Liver (tissue), 9 donors: ENCODE measurements around the gene ZNF799. TPM values are rescaled to one million over a fixed set of nuclear protein-coding genes. Genes with fewer than 3 reads are reported as not detected.

ENCODE experiments used
- DNase-seq: peaks from one replicate; pipeline ENCODE4 v3.0.0-alpha.2; 2017; ENCODE audit warnings: low spot score
- H3K27ac ChIP-seq, 2 donors: one replicate each; pipeline ENCODE4 v1.7.0; 2013; ENCODE audit warnings: inconsistent platforms in 2 of 2, low read length in 2 of 2, control low read depth in 1 of 2, low read depth in 1 of 2, mild to moderate bottlenecking in 1 of 2
- H3K27me3 ChIP-seq, 4 donors: one replicate each; pipeline versions ENCODE4 v1.6.1 to v1.7.0; 2013; ENCODE audit warnings: low read length in 3 of 4, inconsistent platforms in 1 of 4, mild to moderate bottlenecking in 1 of 4, moderate library complexity in 1 of 4; ENCODE audit not compliant: control insufficient read depth in 4 of 4, insufficient read depth in 4 of 4
- H3K36me3 ChIP-seq, 4 donors: one replicate each; pipeline versions ENCODE4 v1.6.1 to v1.7.0; 2013; ENCODE audit warnings: low read length in 3 of 4, mild to moderate bottlenecking in 3 of 4, low read depth in 1 of 4, moderate library complexity in 1 of 4; ENCODE audit not compliant: control insufficient read depth in 4 of 4, insufficient read depth in 3 of 4
- H3K4me1 ChIP-seq, 4 donors: one replicate each; pipeline versions ENCODE4 v1.6.1 to v1.7.0; 2013; ENCODE audit warnings: low read length in 3 of 4, mild to moderate bottlenecking in 3 of 4, moderate library complexity in 1 of 4; ENCODE audit not compliant: control insufficient read depth in 4 of 4, insufficient read depth in 4 of 4
- H3K4me3 ChIP-seq, 3 donors: one replicate each; pipeline versions ENCODE4 v1.6.1 to v1.7.0; 2013; ENCODE audit warnings: low read length in 3 of 3, control low read depth in 1 of 3, low read depth in 1 of 3, mild to moderate bottlenecking in 1 of 3
- H3K9ac ChIP-seq, 2 donors: one replicate each; pipeline ENCODE4 v1.7.0; 2013; ENCODE audit warnings: low read length in 2 of 2, mild to moderate bottlenecking in 2 of 2, moderate library complexity in 2 of 2, control low read depth in 1 of 2, low read depth in 1 of 2
- H3K9me3 ChIP-seq, 4 donors: one replicate each; pipeline versions ENCODE4 v1.6.1 to v1.7.0; 2013; ENCODE audit warnings: low read length in 3 of 4; ENCODE audit not compliant: control insufficient read depth in 4 of 4
- EGR1 ChIP-seq, 2 donors: IDR thresholded peaks; 2 replicates each; pipeline ENCODE4 v1.6.1; 2016 to 2018; ENCODE audit warnings: antibody characterized with exemption in 2 of 2, low read depth in 2 of 2
- FOXA1 ChIP-seq: IDR thresholded peaks from 2 replicates; pipeline ENCODE4 v1.6.1; 2016; ENCODE audit warnings: antibody characterized with exemption
- FOXA2 ChIP-seq: IDR thresholded peaks from 2 replicates; pipeline ENCODE4 v1.6.1; 2016; ENCODE audit warnings: antibody characterized with exemption
- GABPA ChIP-seq, 2 donors: IDR thresholded peaks in 1 of 2; conservative IDR thresholded peaks in 1 of 2; 2 replicates each; pipeline ENCODE4 v1.6.1; 2016; ENCODE audit warnings: antibody characterized with exemption in 2 of 2, mild to moderate bottlenecking in 1 of 2, moderate library complexity in 1 of 2
- HNF4A ChIP-seq, 2 donors: conservative IDR thresholded peaks; 2 replicates each; pipeline ENCODE4 v1.6.1; 2016; ENCODE audit warnings: antibody characterized with exemption in 2 of 2, mild to moderate bottlenecking in 2 of 2
- HNF4G ChIP-seq: IDR thresholded peaks from 2 replicates; pipeline ENCODE4 v1.6.1; 2016; ENCODE audit warnings: antibody characterized with exemption
- JUND ChIP-seq, 2 donors: IDR thresholded peaks; 2 replicates each; pipeline ENCODE4 v1.6.1; 2016; ENCODE audit warnings: antibody characterized with exemption in 2 of 2
- NR2F2 ChIP-seq: IDR thresholded peaks from 2 replicates; pipeline ENCODE4 v1.6.1; 2016; ENCODE audit warnings: antibody characterized with exemption
- RAD21 ChIP-seq, 2 donors: IDR thresholded peaks; 2 replicates each; pipeline ENCODE4 v1.6.1; 2016; ENCODE audit warnings: antibody characterized with exemption in 2 of 2, mild to moderate bottlenecking in 2 of 2
- RXRA ChIP-seq, 2 donors: IDR thresholded peaks; 2 replicates each; pipeline ENCODE4 v1.6.1; 2017 to 2018; ENCODE audit warnings: antibody characterized with exemption in 2 of 2, mild to moderate bottlenecking in 1 of 2
- SP1 ChIP-seq: IDR thresholded peaks from 2 replicates; pipeline ENCODE4 v1.6.1; 2018; ENCODE audit warnings: antibody characterized with exemption, mild to moderate bottlenecking
- TAF1 ChIP-seq: conservative IDR thresholded peaks from 2 replicates; pipeline ENCODE4 v1.6.1; 2016; ENCODE audit warnings: antibody characterized with exemption, mild to moderate bottlenecking
- YY1 ChIP-seq: IDR thresholded peaks from 2 replicates; pipeline ENCODE4 v1.6.1; 2016; ENCODE audit warnings: antibody characterized with exemption, mild to moderate bottlenecking
- WGBS: extraction: QIAGEN DNeasy Blood & Tissue Kit; methylation state at CpG from one replicate; pipeline ENCODE4 v1.1.7; 2013; 5-methylcytosine and 5-hydroxymethylcytosine counted together
- polyA plus RNA-seq, 2 donors: library from polyadenylated mRNA; stranded (reverse) in 1 of 2; unstranded in 1 of 2; fragments of 200-250 nt in 1 of 2; fragments of >200 nt in 1 of 2; fragmentation: Nextera tagmentation in 1 of 2; extraction: Ambion mirVana in 1 of 2; gene quantifications; one replicate each; pipeline versions ENCODE4 v1.2.1 to v1.2.3, GENCODE V29; 2013 to 2015
- total RNA-seq, 2 donors: library from RNA; depleted of rRNA; stranded (reverse); fragments of >200 nt; gene quantifications; one replicate each; pipeline ENCODE4 v1.2.3, GENCODE V29; 2014
- TF ChIP-seq, protein P1 (sequence below): IDR thresholded peaks from 2 replicates; pipeline ENCODE4 v1.6.1; 2016; ENCODE audit warnings: antibody characterized with exemption
- TF ChIP-seq, protein P2 (sequence below): IDR thresholded peaks from 2 replicates; pipeline ENCODE4 v1.6.1; 2016; ENCODE audit warnings: antibody characterized with exemption
- TF ChIP-seq, protein P3 (sequence below): IDR thresholded peaks from 2 replicates; pipeline ENCODE4 v1.6.1; 2016; ENCODE audit warnings: antibody characterized with exemption, mild to moderate bottlenecking
- TF ChIP-seq, protein P4 (sequence below): IDR thresholded peaks from 2 replicates; pipeline ENCODE4 v1.6.1; 2016; ENCODE audit warnings: antibody characterized with exemption
- TF ChIP-seq, protein P5 (sequence below): fragments of 150-350 bp; IDR thresholded peaks from 2 replicates; pipeline ENCODE4 v1.5.1; 2017; ENCODE audit warnings: improper control_type of control experiment, low read depth, low read length; ENCODE audit not compliant: missing input control
- donor health status: healthy.
- donor health status: healthy.
- donor health status: healthy.
- donor health status: healthy.
- donor health status: healthy.

The ZNF799 gene
- total and polyA plus RNA-seq, 4 donors: 1.6 to 5.3 (median 2.5) TPM

DNA sequence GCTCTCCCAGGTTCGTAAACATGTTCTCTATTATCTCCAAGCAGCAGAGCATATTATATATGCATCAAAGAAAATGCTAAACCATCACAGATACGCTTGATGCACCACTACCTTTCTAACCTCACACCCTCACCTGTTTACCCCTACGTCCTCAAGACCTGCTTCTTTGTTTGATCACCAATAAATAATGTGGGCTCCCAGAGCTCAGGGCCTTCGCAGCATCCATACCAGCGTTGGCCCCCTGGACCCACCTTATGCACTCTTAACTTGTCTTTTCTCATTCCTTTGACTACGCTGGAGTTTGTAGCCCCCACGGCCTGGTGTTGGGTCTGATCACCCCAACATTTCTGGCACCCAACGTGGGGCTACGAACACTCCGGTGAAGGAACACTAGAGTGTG, 49.8 kb upstream of the ZNF799 start:
- peaks cover 10 to 36% (median 13%) of the 10 kb centered on the region in 4 donors for H3K9me3 ChIP-seq
- TF ChIP-seq, protein P1, sequence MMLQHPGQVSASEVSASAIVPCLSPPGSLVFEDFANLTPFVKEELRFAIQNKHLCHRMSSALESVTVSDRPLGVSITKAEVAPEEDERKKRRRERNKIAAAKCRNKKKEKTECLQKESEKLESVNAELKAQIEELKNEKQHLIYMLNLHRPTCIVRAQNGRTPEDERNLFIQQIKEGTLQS: no peak
- TF ChIP-seq FOXA1: no peak
- no peak for DNase-seq
- H3K4me1 ChIP-seq: no peaks in the 10 kb centered on the region
- peak overlapping the region in 1 of 3 donors; percentile 9 for H3K4me3 ChIP-seq
- 87% methylated on average over 10 of the region's 10 CpGs for WGBS
- no peak overlapping the region for H3K9ac ChIP-seq
- no peak overlapping the region for H3K27ac ChIP-seq
- no peaks in the 10 kb centered on the region for H3K27me3 ChIP-seq
- H3K36me3 ChIP-seq: peaks cover 0 to 2% (median 0%) of the 10 kb centered on the region in 4 donors

DNA sequence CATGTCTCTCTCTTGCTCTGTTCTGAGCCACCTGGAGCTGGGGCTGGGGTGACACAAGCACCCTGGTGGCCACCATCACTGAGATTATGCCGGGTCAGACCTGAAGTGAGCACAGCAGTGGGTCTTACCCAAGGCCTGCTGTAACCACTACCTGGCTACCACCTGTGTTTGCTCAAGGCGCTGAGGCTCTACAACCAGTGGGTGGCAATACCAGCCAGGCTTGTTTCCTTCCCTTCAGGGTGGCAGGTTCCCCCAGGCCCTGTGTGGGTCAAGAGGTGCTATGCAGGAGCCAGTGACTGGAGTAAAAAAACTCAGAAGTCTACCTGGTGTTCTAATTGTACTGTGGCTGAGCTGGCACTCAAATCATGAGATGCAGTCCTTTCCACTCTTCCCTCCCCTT, 47.7 kb upstream of the ZNF799 start:
- no peak overlapping the region for H3K27ac ChIP-seq
- TF ChIP-seq YY1: no peak
- TF ChIP-seq, protein P2, sequence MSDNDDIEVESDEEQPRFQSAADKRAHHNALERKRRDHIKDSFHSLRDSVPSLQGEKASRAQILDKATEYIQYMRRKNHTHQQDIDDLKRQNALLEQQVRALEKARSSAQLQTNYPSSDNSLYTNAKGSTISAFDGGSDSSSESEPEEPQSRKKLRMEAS: no peak
- no peak for TF ChIP-seq TAF1
- TF ChIP-seq, protein P3, sequence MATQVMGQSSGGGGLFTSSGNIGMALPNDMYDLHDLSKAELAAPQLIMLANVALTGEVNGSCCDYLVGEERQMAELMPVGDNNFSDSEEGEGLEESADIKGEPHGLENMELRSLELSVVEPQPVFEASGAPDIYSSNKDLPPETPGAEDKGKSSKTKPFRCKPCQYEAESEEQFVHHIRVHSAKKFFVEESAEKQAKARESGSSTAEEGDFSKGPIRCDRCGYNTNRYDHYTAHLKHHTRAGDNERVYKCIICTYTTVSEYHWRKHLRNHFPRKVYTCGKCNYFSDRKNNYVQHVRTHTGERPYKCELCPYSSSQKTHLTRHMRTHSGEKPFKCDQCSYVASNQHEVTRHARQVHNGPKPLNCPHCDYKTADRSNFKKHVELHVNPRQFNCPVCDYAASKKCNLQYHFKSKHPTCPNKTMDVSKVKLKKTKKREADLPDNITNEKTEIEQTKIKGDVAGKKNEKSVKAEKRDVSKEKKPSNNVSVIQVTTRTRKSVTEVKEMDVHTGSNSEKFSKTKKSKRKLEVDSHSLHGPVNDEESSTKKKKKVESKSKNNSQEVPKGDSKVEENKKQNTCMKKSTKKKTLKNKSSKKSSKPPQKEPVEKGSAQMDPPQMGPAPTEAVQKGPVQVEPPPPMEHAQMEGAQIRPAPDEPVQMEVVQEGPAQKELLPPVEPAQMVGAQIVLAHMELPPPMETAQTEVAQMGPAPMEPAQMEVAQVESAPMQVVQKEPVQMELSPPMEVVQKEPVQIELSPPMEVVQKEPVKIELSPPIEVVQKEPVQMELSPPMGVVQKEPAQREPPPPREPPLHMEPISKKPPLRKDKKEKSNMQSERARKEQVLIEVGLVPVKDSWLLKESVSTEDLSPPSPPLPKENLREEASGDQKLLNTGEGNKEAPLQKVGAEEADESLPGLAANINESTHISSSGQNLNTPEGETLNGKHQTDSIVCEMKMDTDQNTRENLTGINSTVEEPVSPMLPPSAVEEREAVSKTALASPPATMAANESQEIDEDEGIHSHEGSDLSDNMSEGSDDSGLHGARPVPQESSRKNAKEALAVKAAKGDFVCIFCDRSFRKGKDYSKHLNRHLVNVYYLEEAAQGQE: no peak
- no peak for TF ChIP-seq GABPA (IDR thresholded peaks at IDR 0.05 in 1 of 2, conservative IDR thresholded peaks at IDR 0.05 in 1 of 2)
- H3K9me3 ChIP-seq: peaks cover 5 to 28% (median 12%) of the 10 kb centered on the region in 4 donors
- 76% methylated on average over 2 of the region's 2 CpGs for WGBS
- H3K9ac ChIP-seq: no peak overlapping the region
- H3K4me3 ChIP-seq: peak overlapping the region in 2 of 3 donors; percentile 20 to 28
- H3K36me3 ChIP-seq: no peaks in the 10 kb centered on the region
- no peak for DNase-seq
- no peaks in the 10 kb centered on the region for H3K4me1 ChIP-seq
- H3K27me3 ChIP-seq: no peaks in the 10 kb centered on the region

DNA sequence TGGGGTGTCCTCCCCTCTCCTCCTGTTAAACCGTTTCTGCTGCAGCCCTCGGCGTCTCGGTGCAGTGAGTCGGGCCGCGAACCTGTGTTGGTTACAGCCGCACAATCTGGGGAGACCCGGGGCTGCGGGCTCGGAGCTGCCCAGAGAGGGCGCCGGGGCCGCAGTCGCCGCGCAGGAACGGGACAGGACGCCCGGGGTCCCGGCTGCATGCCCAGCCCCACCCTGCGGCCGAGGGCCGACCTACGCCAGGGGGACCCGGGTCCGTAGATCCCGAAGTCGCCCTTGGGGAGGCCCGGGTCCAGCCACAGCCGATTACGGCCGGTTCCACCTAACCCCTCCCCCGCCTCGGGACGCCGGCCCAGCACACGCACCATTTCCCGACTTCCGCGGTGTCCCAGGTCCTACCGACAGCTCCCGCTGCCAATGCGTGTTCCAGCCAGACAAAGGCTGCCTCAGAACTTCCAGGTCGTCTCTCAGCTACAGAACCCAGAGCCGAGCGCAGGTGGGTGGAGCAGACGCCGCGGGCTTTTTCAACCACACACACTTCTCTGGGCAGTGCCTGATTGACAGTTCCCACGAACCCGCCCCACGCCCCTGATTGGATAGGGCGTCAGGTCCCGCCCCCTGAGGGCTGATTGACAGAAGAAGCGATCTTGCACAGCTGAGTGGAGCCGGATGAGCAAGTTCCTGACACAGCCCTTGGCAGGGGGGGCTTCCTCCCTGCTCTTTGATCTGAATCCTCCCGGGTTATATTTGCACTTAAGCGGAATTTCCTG, 39.7 kb upstream of the ZNF799 start, which contains the start of gene ZNF443:
Gene ZNF443, minus strand, starts transcription at position 481 of the 776 bp plus-strand sequence. Its CDS starts 107 bp downstream, at position 374.
- H3K36me3 ChIP-seq: no peaks in the 10 kb centered on the region
- peak; percentile 100 for DNase-seq
- no peaks in the 10 kb centered on the region for H3K9me3 ChIP-seq
- H3K27me3 ChIP-seq: no peaks in the 10 kb centered on the region
- H3K9ac ChIP-seq: peak within 1 kb of the TSS; percentile 24 to 44
- H3K4me1 ChIP-seq: no peaks in the 10 kb centered on the region
- peak within 1 kb of the TSS; percentile 63 to 69 for H3K27ac ChIP-seq
- H3K4me3 ChIP-seq: peak within 1 kb of the TSS; percentile 76 to 88 (median 82)
- WGBS: under 1% methylated on average over 59 of the region's 59 CpGs
- TF ChIP-seq HNF4A (conservative IDR thresholded peaks at IDR 0.05) (peak; percentile 65 to 79), EGR1 (IDR thresholded peaks at IDR 0.05; ENCODE audit: low read depth in 2 of 2) (peak in 1 of 2 donors; percentile 71), TAF1 (peak; percentile 39), RXRA (IDR thresholded peaks at IDR 0.05) (peak in 1 of 2 donors; percentile 57), HNF4G (no peak), RAD21 (IDR thresholded peaks at IDR 0.05) (peak in 1 of 2 donors; percentile 53), GABPA (IDR thresholded peaks at IDR 0.05 in 1 of 2, conservative IDR thresholded peaks at IDR 0.05 in 1 of 2) (peak; percentile 41 to 90), NR2F2 (peak; percentile 38), SP1 (peak; percentile 92), JUND (IDR thresholded peaks at IDR 0.05) (peak; percentile 16 to 28), FOXA2 (no peak), YY1 (peak; percentile 59)
- TF ChIP-seq, protein P1: no peak
- TF ChIP-seq, protein P4, sequence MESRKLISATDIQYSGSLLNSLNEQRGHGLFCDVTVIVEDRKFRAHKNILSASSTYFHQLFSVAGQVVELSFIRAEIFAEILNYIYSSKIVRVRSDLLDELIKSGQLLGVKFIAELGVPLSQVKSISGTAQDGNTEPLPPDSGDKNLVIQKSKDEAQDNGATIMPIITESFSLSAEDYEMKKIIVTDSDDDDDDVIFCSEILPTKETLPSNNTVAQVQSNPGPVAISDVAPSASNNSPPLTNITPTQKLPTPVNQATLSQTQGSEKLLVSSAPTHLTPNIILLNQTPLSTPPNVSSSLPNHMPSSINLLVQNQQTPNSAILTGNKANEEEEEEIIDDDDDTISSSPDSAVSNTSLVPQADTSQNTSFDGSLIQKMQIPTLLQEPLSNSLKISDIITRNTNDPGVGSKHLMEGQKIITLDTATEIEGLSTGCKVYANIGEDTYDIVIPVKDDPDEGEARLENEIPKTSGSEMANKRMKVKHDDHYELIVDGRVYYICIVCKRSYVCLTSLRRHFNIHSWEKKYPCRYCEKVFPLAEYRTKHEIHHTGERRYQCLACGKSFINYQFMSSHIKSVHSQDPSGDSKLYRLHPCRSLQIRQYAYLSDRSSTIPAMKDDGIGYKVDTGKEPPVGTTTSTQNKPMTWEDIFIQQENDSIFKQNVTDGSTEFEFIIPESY: peak; percentile 42
- TF ChIP-seq, protein P2: peak; percentile 84
- TF ChIP-seq, protein P5, sequence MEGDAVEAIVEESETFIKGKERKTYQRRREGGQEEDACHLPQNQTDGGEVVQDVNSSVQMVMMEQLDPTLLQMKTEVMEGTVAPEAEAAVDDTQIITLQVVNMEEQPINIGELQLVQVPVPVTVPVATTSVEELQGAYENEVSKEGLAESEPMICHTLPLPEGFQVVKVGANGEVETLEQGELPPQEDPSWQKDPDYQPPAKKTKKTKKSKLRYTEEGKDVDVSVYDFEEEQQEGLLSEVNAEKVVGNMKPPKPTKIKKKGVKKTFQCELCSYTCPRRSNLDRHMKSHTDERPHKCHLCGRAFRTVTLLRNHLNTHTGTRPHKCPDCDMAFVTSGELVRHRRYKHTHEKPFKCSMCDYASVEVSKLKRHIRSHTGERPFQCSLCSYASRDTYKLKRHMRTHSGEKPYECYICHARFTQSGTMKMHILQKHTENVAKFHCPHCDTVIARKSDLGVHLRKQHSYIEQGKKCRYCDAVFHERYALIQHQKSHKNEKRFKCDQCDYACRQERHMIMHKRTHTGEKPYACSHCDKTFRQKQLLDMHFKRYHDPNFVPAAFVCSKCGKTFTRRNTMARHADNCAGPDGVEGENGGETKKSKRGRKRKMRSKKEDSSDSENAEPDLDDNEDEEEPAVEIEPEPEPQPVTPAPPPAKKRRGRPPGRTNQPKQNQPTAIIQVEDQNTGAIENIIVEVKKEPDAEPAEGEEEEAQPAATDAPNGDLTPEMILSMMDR: no peak
